Gastrocnemius medialis (tissue), 4 donors: ENCODE results near the gene SMPD4.
"Not testable (repeated sequence)": the region's sequence is repeated elsewhere in the genome, so short reads cannot be mapped to it uniquely, and the experiment has no call there.

ENCODE experiments used
- CTCF ChIP-seq, 5 experiments: fragments of 450-650 bp in 3 of 5; fragments of 200-600 bp in 2 of 5; sonication (generic) in 2 of 5; IDR thresholded peaks in 4 of 5; conservative IDR thresholded peaks in 1 of 5; 1 replicate in 4 of 5; 2 replicates in 1 of 5; pipeline ENCODE4 v1.5.1; 2016 to 2019; ENCODE audit warnings: antibody characterized with exemption in 5 of 5, mild to moderate bottlenecking in 3 of 5, moderate library complexity in 3 of 5
- POLR2A ChIP-seq, 2 donors: fragments of 450-650 bp; IDR thresholded peaks; one replicate each; pipeline ENCODE4 v1.6.1; 2017; ENCODE audit warnings: antibody characterized with exemption in 2 of 2, mild to moderate bottlenecking in 2 of 2, moderate library complexity in 2 of 2

GRCh38 chr2:130228467-130229160 lies 47.2 kb upstream of the SMPD4 start:
- not testable (repeated sequence) for TF ChIP-seq CTCF (IDR thresholded peaks at IDR 0.05 in 4 of 5, conservative IDR thresholded peaks at IDR 0.05 in 1 of 5); POLR2A (IDR thresholded peaks at IDR 0.05)
